OCI-LY3 (cell line): ENCODE data around the gene SIL1.

ENCODE experiments used
- H2AFZ ChIP-seq: fragments of 200-600, 300-600 bp; shearing (Covaris generic); 2 replicates; pipeline ENCODE4 v1.6.0; 2014; ENCODE audit warnings: antibody characterized with exemption, low read depth, low read length
- H3K27ac ChIP-seq: fragments of 200-600, 300-600 bp; sonication (generic); 2 replicates; pipeline ENCODE4 v1.5.1; 2014; ENCODE audit warnings: mild to moderate bottlenecking, low read length, moderate library complexity, mixed read lengths
- H3K27me3 ChIP-seq: fragments of 200-600, 300-600 bp; sonication (generic); 2 replicates; pipeline ENCODE4 v1.6.1; 2014; ENCODE audit warnings: low read depth, low read length, mixed read lengths
- H3K36me3 ChIP-seq: fragments of 200-600, 300-600 bp; sonication (generic); replicated peaks from 2 replicates; pipeline ENCODE3; 2014; ENCODE audit warnings: low read depth, low read length, mixed read lengths
- H3K4me1 ChIP-seq: fragments of 300-600, 200-600 bp; sonication (generic); 2 replicates; pipeline ENCODE4 v1.6.1; 2014; ENCODE audit warnings: low read length, mixed read lengths
- H3K4me2 ChIP-seq: fragments of 200-600, 300-600 bp; sonication (generic); 2 replicates; pipeline ENCODE4 v1.6.1; 2014; ENCODE audit warnings: low read length, mixed read lengths
- H3K4me3 ChIP-seq: fragments of 300-600, 200-600 bp; sonication (generic); 2 replicates; pipeline ENCODE4 v1.5.1; 2014; ENCODE audit warnings: antibody characterized with exemption, mild to moderate bottlenecking, low read length, moderate library complexity
- H3K79me2 ChIP-seq: fragments of 300-600, 200-600 bp; shearing (Covaris generic); 2 replicates; pipeline ENCODE4 v1.6.1; 2014; ENCODE audit warnings: mild to moderate bottlenecking, low read length, mixed read lengths
- H3K9ac ChIP-seq: fragments of 300-600, 200-600 bp; shearing (Covaris generic); 2 replicates; pipeline ENCODE4 v1.6.0; 2014; ENCODE audit warnings: mild to moderate bottlenecking, low read length, moderate library complexity
- H3K9me3 ChIP-seq: fragments of 200-600, 300-600 bp; shearing (Covaris generic); 2 replicates; pipeline ENCODE4 v1.6.1; 2014; ENCODE audit warnings: low read length, mixed read lengths; ENCODE audit not compliant: insufficient read depth
- H4K20me1 ChIP-seq: fragments of 200-600, 300-600 bp; sonication (generic); 2 replicates; pipeline ENCODE4 v1.6.1; 2016; ENCODE audit warnings: low read length, mixed read lengths; ENCODE audit not compliant: insufficient read depth
- CTCF ChIP-seq: fragments of 200-600, 300-600 bp; sonication (generic); IDR thresholded peaks from 2 replicates; pipeline ENCODE4 v1.5.1; 2014; ENCODE audit warnings: antibody characterized with exemption, low read length, low read depth
- EZH2phosphoT487 ChIP-seq: fragments of 200-600 bp; shearing (Covaris generic); IDR thresholded peaks from 2 replicates; pipeline ENCODE4 v1.6.1; 2018; ENCODE audit warnings: antibody characterized with exemption, mixed run types, low read depth

SIL1 gene

DNA sequence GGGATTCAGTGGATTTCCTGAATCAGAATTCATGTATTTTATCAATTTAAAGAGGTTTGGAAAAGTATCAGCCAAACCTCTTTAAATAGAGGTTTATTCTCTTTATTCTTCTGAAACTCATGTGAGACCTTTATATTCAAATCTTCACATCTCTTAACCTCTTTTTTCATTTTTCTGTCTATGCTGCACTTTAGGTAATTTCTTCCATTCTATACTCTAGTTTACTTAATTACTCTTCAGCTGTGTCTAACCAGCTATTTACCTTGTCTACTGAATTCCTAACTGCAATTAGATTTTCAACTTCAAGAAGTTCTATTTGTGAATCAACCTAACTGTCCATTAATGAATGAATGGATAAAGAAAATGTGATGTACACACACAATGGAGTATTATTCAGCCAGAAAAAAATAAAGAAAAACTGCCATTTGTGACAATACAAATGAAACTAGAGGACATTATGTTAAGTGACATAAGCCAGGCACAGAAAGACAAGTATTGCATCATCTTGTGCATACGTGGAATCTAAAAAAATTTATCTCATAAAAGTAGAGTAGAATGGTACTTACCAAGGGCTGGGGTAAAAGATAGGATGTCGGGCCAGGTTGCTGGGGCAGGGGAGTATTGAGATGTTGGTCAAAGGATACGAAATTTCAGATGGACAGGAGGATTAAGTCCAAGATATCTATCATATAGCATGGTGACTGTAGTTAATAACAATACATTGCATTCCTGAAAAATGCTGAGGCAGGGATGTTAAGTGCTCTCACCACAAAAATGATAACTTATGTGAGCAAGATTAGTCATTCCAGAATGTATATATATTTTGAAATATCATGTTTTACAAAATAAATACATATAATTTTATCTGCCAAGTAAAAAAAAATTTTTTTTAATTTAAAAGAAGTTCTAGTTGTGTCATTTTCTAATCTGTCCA is 193.5 kb downstream of the SIL1 start:
- Histone ChIP-seq H3K27ac (no peak overlapping the region), H3K27me3 (no peaks in the 10 kb centered on the region), H3K79me2 (no peaks in the 10 kb centered on the region), H2AFZ (no peak overlapping the region), H3K4me3 (no peak overlapping the region), H3K4me2 (no peak overlapping the region), H3K9me3 (no peaks in the 10 kb centered on the region), H4K20me1 (no peaks in the 10 kb centered on the region), H3K36me3 (no peaks in the 10 kb centered on the region), H3K9ac (no peak overlapping the region), H3K4me1 (no peaks in the 10 kb centered on the region)
- TF ChIP-seq EZH2phosphoT487, result no peak
- TF ChIP-seq CTCF, result no peak

- Histone ChIP-seq H3K4me2 (no peak overlapping the region), H4K20me1 (no peaks in the 10 kb centered on the region), H3K9ac (no peak overlapping the region), H3K36me3 (no peaks in the 10 kb centered on the region), H2AFZ (no peak overlapping the region), H3K4me1 (no peaks in the 10 kb centered on the region), H3K79me2 (no peaks in the 10 kb centered on the region), H3K4me3 (no peak overlapping the region), H3K27ac (no peak overlapping the region), H3K9me3 (no peaks in the 10 kb centered on the region), H3K27me3 (no peaks in the 10 kb centered on the region)
- no peak for TF ChIP-seq EZH2phosphoT487
- TF ChIP-seq CTCF, result no peak
These were observed 198.5 kb downstream of the SIL1 start for GRCh38 chr5:138999674-139000073.

DNA sequence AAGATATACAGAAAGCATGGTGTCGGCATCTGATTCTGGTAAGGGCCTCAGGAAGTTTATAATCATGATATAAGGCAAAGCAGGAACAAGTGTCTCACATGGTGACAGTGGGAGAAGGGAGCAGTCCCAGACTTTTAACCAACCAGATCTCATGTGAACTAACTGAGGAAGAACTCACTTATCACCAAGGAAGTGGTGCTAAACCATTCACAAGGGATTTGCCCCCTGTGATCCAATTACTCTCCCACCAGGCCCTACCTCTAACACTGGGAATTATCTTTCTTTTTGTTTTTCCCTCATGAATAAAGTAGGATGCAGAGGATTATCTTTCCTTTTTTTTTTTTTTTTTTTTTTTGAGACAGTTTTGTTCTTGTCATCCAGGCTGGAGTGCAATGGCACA is 199.6 kb downstream of the SIL1 start:
- Histone ChIP-seq H3K27me3 (no peaks in the 10 kb centered on the region), H4K20me1 (no peaks in the 10 kb centered on the region), H3K4me3 (no peak overlapping the region), H3K4me1 (no peaks in the 10 kb centered on the region), H3K36me3 (no peaks in the 10 kb centered on the region), H3K79me2 (no peaks in the 10 kb centered on the region), H3K9me3 (no peaks in the 10 kb centered on the region), H2AFZ (no peak overlapping the region), H3K4me2 (no peak overlapping the region), H3K27ac (no peak overlapping the region), H3K9ac (no peak overlapping the region)
- TF ChIP-seq CTCF (no peak), EZH2phosphoT487 (no peak)

DNA sequence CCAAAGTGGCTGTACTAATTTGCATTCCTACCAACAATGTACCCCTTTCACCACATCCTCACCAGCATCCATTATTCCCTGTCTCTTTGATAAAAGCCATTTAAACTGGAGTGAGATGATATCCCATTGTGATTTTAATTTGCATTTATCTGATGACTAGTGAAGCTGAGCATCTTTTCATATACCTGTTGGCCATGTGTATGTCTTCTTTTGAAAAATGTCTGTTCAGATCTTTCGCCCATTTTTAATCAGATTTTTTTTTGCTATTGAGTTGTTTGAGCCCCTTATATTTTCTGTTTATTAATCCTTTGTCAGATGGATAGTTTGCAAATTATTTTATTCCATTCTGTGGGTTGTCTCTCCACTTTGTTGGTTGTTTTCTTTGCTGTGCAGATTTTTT is 202.0 kb downstream of the SIL1 start:
- no peaks in the 10 kb centered on the region for H3K9me3 ChIP-seq
- H4K20me1 ChIP-seq, result no peaks in the 10 kb centered on the region
- H3K4me1 ChIP-seq, result no peaks in the 10 kb centered on the region
- no peaks in the 10 kb centered on the region for H3K27me3 ChIP-seq
- TF ChIP-seq CTCF, result no peak
- TF ChIP-seq EZH2phosphoT487, result no peak
- H3K79me2 ChIP-seq, result no peaks in the 10 kb centered on the region
- H2AFZ ChIP-seq, result no peak overlapping the region
- H3K27ac ChIP-seq, result no peak overlapping the region
- H3K4me2 ChIP-seq, result no peak overlapping the region
- H3K4me3 ChIP-seq, result no peak overlapping the region
- H3K36me3 ChIP-seq, result no peaks in the 10 kb centered on the region
- H3K9ac ChIP-seq, result no peak overlapping the region
